ENCODE results near the gene DNM3. TPM values are rescaled to one million over a fixed set of nuclear protein-coding genes. Genes with fewer than 3 reads are reported as not detected.
A peak's percentile ranks its signal among the peaks of the same experiment; 100 is the strongest.

The DNM3 gene
- total and polyA plus RNA-seq, 2 donors (not counting 3 experiments of a cell fraction or from before 2014, with no cell fraction given) = 1.4 to 2.5 TPM

DNA sequence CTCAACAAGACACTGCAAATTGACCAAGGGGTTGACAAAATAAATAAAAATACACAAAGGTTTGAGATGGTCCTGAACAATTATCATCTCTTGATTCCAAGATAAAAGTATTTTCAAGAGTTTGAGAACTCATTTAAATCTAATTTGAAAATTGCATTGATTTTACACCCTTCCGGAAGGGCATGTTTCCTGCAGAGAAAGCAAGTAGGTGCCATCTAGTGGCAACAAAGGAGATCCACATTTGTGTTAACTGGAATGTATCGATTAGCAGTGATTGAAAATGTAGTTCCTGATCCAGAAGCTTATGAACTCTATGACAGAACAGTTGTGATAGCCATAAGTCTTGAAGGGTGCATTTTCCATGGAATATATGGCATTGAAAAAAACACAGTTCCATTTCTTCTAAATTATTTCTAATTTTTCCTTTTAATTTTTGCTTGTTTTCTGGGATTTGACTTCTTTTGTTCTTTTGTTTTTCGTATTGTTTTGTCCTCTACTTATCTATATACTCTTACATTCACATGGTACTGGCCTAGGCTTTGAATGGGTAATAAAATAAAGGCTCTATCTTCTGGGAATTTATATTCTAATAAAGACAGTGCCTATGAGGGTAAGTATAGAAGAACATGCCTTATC is 143.7 kb downstream of the DNM3 start:
- FAIRE-seq (peak; percentile 76), DNase-seq (ENCODE audit: low read depth, low spot score) (peak; percentile 36)
- H2AFZ ChIP-seq (ENCODE audit: low read depth, low read length) = no peak overlapping the region
- H3K9me1 ChIP-seq (replicated peaks; ENCODE audit: control insufficient read depth, extremely low read depth, insufficient read depth, low read length) = no peaks in the 10 kb centered on the region
- no peak overlapping the region for H3K4me2 ChIP-seq (ENCODE audit: insufficient read depth, low read length)
- no peaks in the 10 kb centered on the region for H3K79me2 ChIP-seq (ENCODE audit: control insufficient read depth, insufficient read depth, low read length)
- no TSS peak for BruUV-seq (replicated peaks)
- H3K36me3 ChIP-seq (ENCODE audit: control insufficient read depth in 2 of 2, extremely low read depth in 1 of 2, insufficient read depth in 2 of 2, low read length in 2 of 2) = no peaks in the 10 kb centered on the region
- TF ChIP-seq, protein P1, sequence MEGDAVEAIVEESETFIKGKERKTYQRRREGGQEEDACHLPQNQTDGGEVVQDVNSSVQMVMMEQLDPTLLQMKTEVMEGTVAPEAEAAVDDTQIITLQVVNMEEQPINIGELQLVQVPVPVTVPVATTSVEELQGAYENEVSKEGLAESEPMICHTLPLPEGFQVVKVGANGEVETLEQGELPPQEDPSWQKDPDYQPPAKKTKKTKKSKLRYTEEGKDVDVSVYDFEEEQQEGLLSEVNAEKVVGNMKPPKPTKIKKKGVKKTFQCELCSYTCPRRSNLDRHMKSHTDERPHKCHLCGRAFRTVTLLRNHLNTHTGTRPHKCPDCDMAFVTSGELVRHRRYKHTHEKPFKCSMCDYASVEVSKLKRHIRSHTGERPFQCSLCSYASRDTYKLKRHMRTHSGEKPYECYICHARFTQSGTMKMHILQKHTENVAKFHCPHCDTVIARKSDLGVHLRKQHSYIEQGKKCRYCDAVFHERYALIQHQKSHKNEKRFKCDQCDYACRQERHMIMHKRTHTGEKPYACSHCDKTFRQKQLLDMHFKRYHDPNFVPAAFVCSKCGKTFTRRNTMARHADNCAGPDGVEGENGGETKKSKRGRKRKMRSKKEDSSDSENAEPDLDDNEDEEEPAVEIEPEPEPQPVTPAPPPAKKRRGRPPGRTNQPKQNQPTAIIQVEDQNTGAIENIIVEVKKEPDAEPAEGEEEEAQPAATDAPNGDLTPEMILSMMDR (IDR thresholded peaks at IDR 0.05; ENCODE audit: extremely low read depth in 1 of 2, insufficient read depth in 1 of 2, low read depth in 1 of 2, low read length in 2 of 2) = peak; percentile 60 to 62
- TF ChIP-seq EZH2 (IDR thresholded peaks at IDR 0.05; ENCODE audit: borderline replicate concordance, low read depth, low read length, severe bottlenecking) (no peak), FOS (IDR thresholded peaks at IDR 0.05; ENCODE audit: borderline replicate concordance, insufficient read depth, low read length) (no peak)
- dilution Hi-C loops (cut with MboI; ENCODE audit: extremely low pct_ligation_motif_present, low sequenced_read_pairs) = loop anchor here (25.0 kb wide), 2 partner anchors 198 to 348 kb away; partner anchors contain the start of gene METTL13
- H3K4me1 ChIP-seq (ENCODE audit: control insufficient read depth, extremely low read depth, insufficient read depth, low read length) = no peaks in the 10 kb centered on the region
- ChIA-PET POLR2A (no interaction called here), CTCF (interaction anchor here (0.8 to 13.9 kb wide), 17 partner anchors 9 to 500 kb away, joined by 3 to 538 read pairs (median 7); partner anchors contain the start of genes DNM3, METTL13, PRRC2C and VAMP4)
- H3K4me3 ChIP-seq (replicated peaks in 1 of 3; ENCODE audit: insufficient read depth in 1 of 3, low read depth in 1 of 3, low read length in 3 of 3) = no peak overlapping the region
- no peaks in the 10 kb centered on the region for H4K20me1 ChIP-seq (replicated peaks; ENCODE audit: control insufficient read depth, extremely low read depth, insufficient read depth, low read length)
- intact Hi-C loops (cut with micrococcal nuclease) = loop anchor here (1.0 kb wide), 2 partner anchors 243 to 340 kb away; partner anchors contain the start of gene VAMP4
- H3K9me3 ChIP-seq (replicated peaks; ENCODE audit: control insufficient read depth, insufficient read depth, low read length) = no peaks in the 10 kb centered on the region
- no peaks in the 10 kb centered on the region for H3K27me3 ChIP-seq (ENCODE audit: control insufficient read depth in 2 of 2, insufficient read depth in 2 of 2, low read length in 2 of 2)
- no peak overlapping the region for H3K27ac ChIP-seq (ENCODE audit: insufficient read depth, low read depth, low read length)
- H3K9ac ChIP-seq (replicated peaks; ENCODE audit: extremely low read depth, insufficient read depth, low read length) = no peak overlapping the region

DNA sequence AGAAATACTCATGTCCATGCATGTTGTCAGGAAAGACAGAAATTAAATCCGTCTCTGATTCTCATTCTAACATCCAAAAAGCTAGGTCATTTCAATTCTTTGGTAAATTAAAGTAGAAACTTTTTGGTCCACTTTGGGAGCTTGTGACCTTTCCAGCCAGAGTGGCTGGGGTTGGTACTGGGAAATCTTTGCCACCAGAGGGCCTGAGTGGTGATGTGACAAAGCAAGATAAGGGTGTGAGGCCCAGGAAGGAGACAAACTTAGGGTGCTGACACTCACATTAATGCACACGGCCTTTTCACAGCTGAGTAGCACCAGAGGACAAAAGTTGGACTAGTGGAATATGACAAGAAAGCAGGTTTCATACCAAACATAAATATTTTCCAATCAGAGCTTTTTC is 144.3 kb downstream of the DNM3 start:
- Histone ChIP-seq H3K9me3 (replicated peaks; ENCODE audit: control insufficient read depth, insufficient read depth, low read length) (no peaks in the 10 kb centered on the region), H2AFZ (ENCODE audit: low read depth, low read length) (no peak overlapping the region), H3K4me1 (ENCODE audit: control insufficient read depth, extremely low read depth, insufficient read depth, low read length) (no peaks in the 10 kb centered on the region), H3K9me1 (replicated peaks; ENCODE audit: control insufficient read depth, extremely low read depth, insufficient read depth, low read length) (no peaks in the 10 kb centered on the region), H3K4me2 (ENCODE audit: insufficient read depth, low read length) (no peak overlapping the region), H3K79me2 (ENCODE audit: control insufficient read depth, insufficient read depth, low read length) (no peaks in the 10 kb centered on the region), H3K27ac (ENCODE audit: insufficient read depth, low read depth, low read length) (no peak overlapping the region), H3K36me3 (ENCODE audit: control insufficient read depth in 2 of 2, extremely low read depth in 1 of 2, insufficient read depth in 2 of 2, low read length in 2 of 2) (no peaks in the 10 kb centered on the region), H4K20me1 (replicated peaks; ENCODE audit: control insufficient read depth, extremely low read depth, insufficient read depth, low read length) (no peaks in the 10 kb centered on the region), H3K27me3 (ENCODE audit: control insufficient read depth in 2 of 2, insufficient read depth in 2 of 2, low read length in 2 of 2) (no peaks in the 10 kb centered on the region), H3K9ac (replicated peaks; ENCODE audit: extremely low read depth, insufficient read depth, low read length) (no peak overlapping the region), H3K4me3 (replicated peaks in 1 of 3; ENCODE audit: insufficient read depth in 1 of 3, low read depth in 1 of 3, low read length in 3 of 3) (no peak overlapping the region)
- ChIA-PET CTCF (interaction anchor here (0.6 to 13.9 kb wide), 19 partner anchors 9 to 500 kb away, joined by 3 to 538 read pairs (median 6); partner anchors contain the start of genes DNM3, METTL13, PRRC2C and VAMP4), POLR2A (no interaction called here)
- no TSS peak for BruUV-seq (replicated peaks)
- dilution Hi-C loops (cut with MboI; ENCODE audit: extremely low pct_ligation_motif_present, low sequenced_read_pairs) = loop anchor here (25.0 kb wide), 2 partner anchors 198 to 348 kb away; partner anchors contain the start of gene METTL13
- FAIRE-seq (no peak), DNase-seq (ENCODE audit: low read depth, low spot score) (no peak)
- intact Hi-C loops (cut with micrococcal nuclease) = loop anchor here (1.0 kb wide), 2 partner anchors 243 to 340 kb away; partner anchors contain the start of gene VAMP4
- TF ChIP-seq, protein P1 (IDR thresholded peaks at IDR 0.05; ENCODE audit: extremely low read depth in 1 of 2, insufficient read depth in 1 of 2, low read depth in 1 of 2, low read length in 2 of 2) = peak; percentile 15 to 17
- TF ChIP-seq POLR2AphosphoS5 (IDR thresholded peaks at IDR 0.05; ENCODE audit: insufficient read depth, low read depth, low read length) = no peak
